Cerebellar nuclear complex (tissue), 1 donor: ENCODE data around the gene CPZ.
"Not testable (repeated sequence)": the region's sequence is repeated elsewhere in the genome, so short reads cannot be mapped to it uniquely, and the experiment has no call there.

Experiments used
- DNase-seq, 2 experiments: peaks; one replicate each; lab custom pipeline; 2025; lab: John Stamatoyannopoulos, UW

Gene CPZ

DNA sequence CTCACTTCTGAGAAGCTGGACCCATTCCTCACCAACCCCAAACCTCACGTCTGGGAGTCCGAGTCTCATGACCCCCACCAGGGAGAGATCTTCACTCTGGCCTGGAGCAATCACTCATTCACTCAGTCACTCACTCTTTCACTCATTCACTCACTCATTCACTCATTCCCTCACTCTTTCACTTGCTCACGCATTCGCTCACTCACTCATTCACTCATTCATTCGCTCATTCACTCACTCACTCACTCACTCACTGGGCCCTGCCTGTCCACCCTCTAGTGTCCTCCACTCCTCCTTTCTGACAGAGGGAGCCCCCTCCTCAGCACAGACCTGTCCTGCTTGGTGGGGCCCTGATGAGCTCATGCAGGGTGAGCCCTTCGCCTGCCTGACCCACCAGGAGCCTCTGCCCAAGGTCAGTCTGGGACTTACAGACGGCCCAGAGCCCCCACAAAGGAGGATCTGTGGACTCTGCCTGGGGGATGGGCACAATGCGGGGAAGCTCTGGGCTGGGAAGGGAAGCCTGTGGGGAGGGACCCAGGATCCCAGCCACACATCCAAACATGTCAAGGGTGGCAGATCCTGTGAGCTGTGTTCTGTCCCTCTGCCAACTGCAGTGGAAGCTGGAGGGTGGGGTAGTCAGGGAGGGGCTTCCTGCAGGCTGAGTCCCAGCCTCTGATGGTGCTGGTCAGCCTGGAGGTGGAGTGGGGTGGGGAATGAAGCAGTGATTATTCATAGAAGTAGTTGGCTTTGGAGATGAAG is 18.5 kb downstream of the CPZ start:
- no peak for DNase-seq

DNA sequence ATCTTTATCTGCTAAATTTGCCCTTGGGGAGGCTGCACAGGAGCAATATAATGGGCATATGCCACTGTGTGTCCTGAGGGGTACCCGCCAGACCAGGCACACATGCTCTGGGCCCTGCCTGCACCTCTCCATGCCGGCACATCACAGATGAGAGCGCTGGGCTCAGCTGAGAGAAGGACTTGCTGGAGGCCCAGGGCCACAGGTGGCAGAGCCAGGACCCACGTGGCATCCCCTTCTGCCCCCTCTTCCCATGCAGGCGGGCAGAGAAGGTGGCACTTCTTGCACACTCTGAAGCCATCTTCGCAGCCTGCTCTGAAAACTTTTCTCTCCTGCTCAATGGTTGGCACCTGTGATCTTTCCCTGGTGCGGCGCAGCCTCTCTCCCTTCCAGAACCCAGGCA is 20.1 kb downstream of the CPZ start:
- no peak for DNase-seq

GRCh38 chr4:8613421-8614364 is 21.1 kb downstream of the CPZ start:
- DNase-seq: no peak

DNA sequence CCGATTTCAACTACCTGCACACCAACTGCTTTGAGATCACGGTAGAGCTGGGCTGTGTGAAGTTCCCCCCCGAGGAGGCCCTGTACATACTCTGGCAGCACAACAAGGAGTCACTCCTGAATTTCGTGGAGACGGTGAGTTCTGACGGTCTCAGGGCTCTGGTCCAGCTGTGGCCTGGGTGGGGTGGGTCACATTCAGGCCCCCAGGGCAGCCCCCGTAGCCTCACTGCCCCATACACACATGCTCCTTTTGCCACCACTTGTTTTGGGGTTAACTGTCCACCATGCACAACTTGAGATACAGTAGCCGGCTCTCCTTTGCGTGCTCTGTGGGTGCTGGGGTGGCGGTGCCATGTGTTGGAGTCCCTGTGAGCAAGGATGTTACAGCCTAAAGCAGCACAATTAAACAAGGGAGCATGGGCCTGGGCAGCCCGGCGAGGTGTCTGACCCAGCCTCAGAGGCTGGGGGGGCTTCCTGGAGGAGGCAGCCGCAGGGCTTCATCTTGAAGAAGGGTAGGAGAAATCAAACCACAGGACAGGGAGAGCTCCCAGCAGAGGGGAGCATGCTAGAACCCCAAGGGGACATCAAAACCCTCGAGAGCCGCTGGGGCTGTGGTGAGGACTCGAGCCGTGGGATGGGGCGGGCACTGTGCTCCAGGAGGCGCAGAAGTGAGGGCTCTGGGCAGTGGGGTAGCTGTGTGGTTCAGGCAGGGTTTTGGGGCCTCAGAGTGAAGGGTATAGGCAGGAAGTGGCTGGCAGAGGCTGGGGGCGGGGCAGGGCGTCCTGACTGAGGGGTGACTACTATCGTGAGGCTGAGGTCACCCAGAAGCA is 22.0 kb downstream of the CPZ start:
- no peak for DNase-seq

- DNase-seq: no peak
Measured at GRCh38 chr4:8615366-8615765, 22.8 kb downstream of the CPZ start.

GRCh38 chr4:8615921-8616787 is 23.6 kb downstream of the CPZ start:
- no peak for DNase-seq

- DNase-seq: no peak
Measured at GRCh38 chr4:8616831-8617230, 24.3 kb downstream of the CPZ start.

GRCh38 chr4:8617486-8618040 is 25.0 kb downstream of the CPZ start:
- no peak for DNase-seq

DNA sequence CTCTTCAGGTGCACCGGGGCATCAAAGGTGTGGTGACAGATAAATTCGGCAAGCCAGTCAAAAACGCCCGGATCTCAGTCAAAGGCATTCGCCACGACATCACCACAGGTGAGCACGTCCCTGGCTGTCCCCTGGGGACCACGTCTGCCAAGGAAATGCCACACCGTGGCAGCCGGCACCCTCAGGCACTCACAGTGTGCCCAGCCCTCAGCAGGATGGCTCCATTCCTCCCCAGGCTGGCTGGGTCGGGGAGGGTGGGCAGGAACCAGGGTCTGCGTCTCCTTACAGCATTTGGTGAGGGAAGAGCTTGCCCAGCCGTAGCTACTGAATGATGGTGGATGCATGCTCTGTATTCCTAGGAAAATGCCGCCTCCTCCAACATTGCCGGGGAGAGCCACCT is 25.9 kb downstream of the CPZ start:
- no peak for DNase-seq

- DNase-seq: no peak
Measured at GRCh38 chr4:8618961-8619720, 26.6 kb downstream of the CPZ start.

GRCh38 chr4:8621135-8621534 is 28.6 kb downstream of the CPZ start:
- DNase-seq: not testable (repeated sequence)

DNA sequence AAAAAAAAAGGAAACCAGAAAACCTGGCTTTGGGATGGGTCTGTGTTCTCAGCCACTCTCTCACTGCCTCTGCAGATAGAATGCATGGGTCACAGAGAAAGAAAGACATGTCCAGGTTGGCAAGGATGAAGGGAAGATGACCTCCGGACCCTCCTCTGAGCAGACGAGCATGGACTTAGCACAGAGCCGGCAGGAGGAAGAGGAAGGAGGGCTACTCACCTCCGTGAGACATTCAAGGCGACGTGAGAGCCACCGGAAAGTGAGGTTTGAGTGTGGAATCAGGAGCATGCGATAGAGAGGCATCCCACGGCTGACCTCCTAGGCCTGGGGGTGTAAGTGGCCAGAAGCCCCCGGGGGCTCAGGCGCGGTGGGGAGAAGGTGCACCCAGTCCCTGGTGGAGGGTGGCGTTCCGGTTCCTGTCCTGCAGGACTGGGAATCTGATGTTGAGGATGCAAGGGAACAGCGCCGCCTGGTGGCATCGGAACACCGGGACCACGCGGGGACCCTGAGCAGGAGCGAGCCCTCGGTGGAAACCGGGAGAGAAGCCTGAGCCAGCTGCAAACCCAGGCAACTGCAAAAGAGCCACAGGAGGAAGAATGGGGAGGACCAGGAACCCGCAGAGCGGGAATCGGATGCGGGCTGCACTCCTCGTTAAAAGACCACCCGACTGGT is 32.2 kb downstream of the CPZ start:
- DNase-seq: not testable (repeated sequence)

GRCh38 chr4:8630240-8630905 is 37.8 kb downstream of the CPZ start:
- not testable (repeated sequence) for DNase-seq

DNA sequence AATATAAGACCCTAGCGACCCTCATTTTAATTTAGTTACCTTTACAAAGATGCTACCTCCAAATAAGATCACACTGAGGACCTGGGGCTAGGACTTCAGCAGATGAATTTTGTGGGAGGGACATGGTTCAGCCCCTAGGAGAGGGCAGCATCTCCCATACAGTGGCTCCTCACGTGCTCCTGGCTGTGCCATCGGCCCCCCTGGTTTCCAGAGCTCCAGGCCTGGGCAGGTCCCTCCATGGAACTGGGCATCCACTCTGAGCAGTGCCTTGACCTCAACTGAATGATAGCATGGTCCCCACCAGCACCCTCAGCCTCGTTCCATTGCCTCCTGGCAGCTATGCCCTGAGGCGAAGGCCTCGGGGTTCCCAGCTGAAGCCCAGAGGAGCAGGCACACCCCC is 39.3 kb downstream of the CPZ start:
- not testable (repeated sequence) for DNase-seq

- DNase-seq: not testable (repeated sequence)
Measured at GRCh38 chr4:8634773-8635172, 42.2 kb downstream of the CPZ start.

- not testable (repeated sequence) for DNase-seq
Measured at GRCh38 chr4:8635897-8636554, 43.5 kb downstream of the CPZ start.

DNA sequence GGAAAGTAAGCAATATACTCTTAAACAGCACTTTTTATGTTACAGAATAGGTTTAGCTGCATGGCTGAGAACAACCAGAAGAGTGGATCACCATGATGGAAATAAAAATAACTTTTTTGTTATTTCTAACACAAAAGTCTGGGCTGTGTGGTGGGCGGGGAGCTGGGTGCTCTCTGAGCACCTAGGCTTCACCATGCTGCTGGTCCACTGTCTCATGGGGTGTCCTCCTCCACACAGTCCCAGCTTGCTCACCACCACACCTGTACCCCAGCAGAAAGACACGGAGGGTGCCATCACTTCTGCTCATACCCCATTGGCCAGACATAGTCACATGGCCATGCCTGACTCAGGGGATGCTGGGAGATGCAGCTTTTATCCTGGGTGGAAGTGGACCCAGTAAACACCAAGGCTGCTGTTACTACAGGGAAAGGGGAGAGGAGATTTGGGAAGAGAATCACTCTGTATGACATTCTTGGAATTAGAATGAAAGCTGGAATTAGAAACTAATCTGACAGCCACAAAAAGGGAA is 45.0 kb downstream of the CPZ start:
- DNase-seq: no peak

- DNase-seq: no peak
Measured at GRCh38 chr4:8639021-8639420, 46.5 kb downstream of the CPZ start.
